ENCODE measurements around the gene ICE2. TPM values are rescaled to one million over a fixed set of nuclear protein-coding genes. Genes with fewer than 3 reads are reported as not detected.

Gene ICE2
- total and polyA plus RNA-seq, 2 of the 8 experiments (the other 6 are each of a cell fraction or from before 2014, with no cell fraction given) = 40.0 to 87.3 TPM

- TF ChIP-seq ATF2 (IDR thresholded peaks at IDR 0.05; ENCODE audit: low read length) = no peak
- H3K4me1 ChIP-seq (replicated peaks in 1 of 4; ENCODE audit: control insufficient read depth in 3 of 4, insufficient read depth in 4 of 4, low read length in 3 of 4) = peaks cover 0 to 3% (median 0%) of the 10 kb centered on the region in 4 experiments; a peak in 2 of 7 replicates
- ChIA-PET CTCF (ENCODE audit: partially characterized antibody) (interaction anchor here (0.6 to 5.3 kb wide), 29 partner anchors 9 to 612 kb away, joined by 3 to 103 read pairs (median 3); partner anchors contain the start of gene ICE2), POLR2A (ENCODE audit: partially characterized antibody) (no interaction called here)
- no peaks in the 10 kb centered on the region for H4K20me1 ChIP-seq (replicated peaks in 1 of 2; ENCODE audit: control insufficient read depth in 1 of 2, insufficient read depth in 2 of 2, low read length in 2 of 2)
- DNase-seq (ENCODE audit: low read depth in 1 of 2, low spot score in 2 of 2) = no peak
- H3K14ac ChIP-seq (ENCODE audit: insufficient read length) = no peak overlapping the region
- H3K18ac ChIP-seq (ENCODE audit: extremely low read depth, low read length) = no peak overlapping the region
- no peak overlapping the region for H3K23ac ChIP-seq (ENCODE audit: insufficient read length)
- H3K23me2 ChIP-seq (ENCODE audit: low read depth, low read length) = no peaks in the 10 kb centered on the region
- H2BK5ac ChIP-seq (ENCODE audit: low read depth, low read length) = no peak overlapping the region
- no peak overlapping the region for H2AFZ ChIP-seq (ENCODE audit: low read length)
- no peak overlapping the region for H2BK12ac ChIP-seq (ENCODE audit: low read depth, low read length)
- H2BK120ac ChIP-seq (replicated peaks; ENCODE audit: low read depth, low read length) = no peak overlapping the region
- no peak overlapping the region for H3K27ac ChIP-seq (ENCODE audit: low read depth, low read length)
- no peak overlapping the region for H4K8ac ChIP-seq (ENCODE audit: extremely low read depth, insufficient read depth, low read length)
- no peaks in the 10 kb centered on the region for H3K79me1 ChIP-seq (ENCODE audit: low read depth, low read length)
- H3K9ac ChIP-seq (replicated peaks in 1 of 4; ENCODE audit: extremely low read depth in 1 of 4, low read depth in 3 of 4, low read length in 3 of 4) = no peak overlapping the region
- no peak overlapping the region for H2BK20ac ChIP-seq (ENCODE audit: low read length)
- no peak overlapping the region for H3K4ac ChIP-seq (replicated peaks; ENCODE audit: insufficient read length, low read depth, low read length)
- no peak overlapping the region for H3K4me3 ChIP-seq (ENCODE audit: extremely low read depth in 1 of 4, insufficient read depth in 2 of 4, low read depth in 3 of 4, low read length in 4 of 4)
- no peaks in the 10 kb centered on the region for H3K79me2 ChIP-seq (ENCODE audit: control insufficient read depth in 1 of 2, insufficient read depth in 2 of 2, low read length in 2 of 2)
- no peak overlapping the region for H4K91ac ChIP-seq (replicated peaks; ENCODE audit: insufficient read length, low read length)
- H3K56ac ChIP-seq (replicated peaks; ENCODE audit: insufficient read length, low read depth, low read length) = no peak overlapping the region
- FAIRE-seq = no peak
- 97% methylated on average over 4 of the region's 4 CpGs; no CpG with 5 or more reads in 1 of the 2 experiments for WGBS, 2 experiments (ENCODE audit: extremely low coverage in 1 of 2, insufficient coverage in 1 of 2, insufficient read length in 1 of 2, insufficient replicate concordance in 2 of 2, low coverage in 1 of 2, low lambda C conversion rate in 2 of 2, missing lambda C conversion rate in 1 of 2)
- H3K4me2 ChIP-seq (ENCODE audit: insufficient read depth in 1 of 2, low read depth in 2 of 2, low read length in 2 of 2) = no peak overlapping the region
- peaks cover 0 to 11% (median 8%) of the 10 kb centered on the region in 4 experiments; a peak in 6 of 8 replicates for H3K36me3 ChIP-seq (ENCODE audit: control insufficient read depth in 2 of 4, insufficient read depth in 4 of 4, low read length in 3 of 4)
- H4K5ac ChIP-seq (ENCODE audit: insufficient read length, low read depth, low read length) = no peak overlapping the region
- H2BK15ac ChIP-seq (ENCODE audit: low read length) = no peak overlapping the region
- H3K9me3 ChIP-seq (ENCODE audit: insufficient read depth in 2 of 2, low read depth in 1 of 2, low read length in 1 of 2) = no peaks in the 10 kb centered on the region
- no peak overlapping the region for H2AK5ac ChIP-seq (ENCODE audit: low read depth, low read length)
- H3K27me3 ChIP-seq (replicated peaks in 1 of 4; ENCODE audit: control insufficient read depth in 3 of 4, extremely low read depth in 1 of 4, insufficient read depth in 3 of 4, low read length in 3 of 4) = no peaks in the 10 kb centered on the region; a peak in 1 of 7 replicates
Measured at GRCh38 chr15:60508442-60508841, 29.5 kb upstream of the ICE2 start.

All from H1 (cell line).